ENCODE results near the gene ATG10. TPM values are rescaled to one million over a fixed set of nuclear protein-coding genes. Genes with fewer than 3 reads are reported as not detected.

The ATG10 gene
- total and polyA plus RNA-seq, 2 donors, result 10.4 to 12.7 TPM

DNA sequence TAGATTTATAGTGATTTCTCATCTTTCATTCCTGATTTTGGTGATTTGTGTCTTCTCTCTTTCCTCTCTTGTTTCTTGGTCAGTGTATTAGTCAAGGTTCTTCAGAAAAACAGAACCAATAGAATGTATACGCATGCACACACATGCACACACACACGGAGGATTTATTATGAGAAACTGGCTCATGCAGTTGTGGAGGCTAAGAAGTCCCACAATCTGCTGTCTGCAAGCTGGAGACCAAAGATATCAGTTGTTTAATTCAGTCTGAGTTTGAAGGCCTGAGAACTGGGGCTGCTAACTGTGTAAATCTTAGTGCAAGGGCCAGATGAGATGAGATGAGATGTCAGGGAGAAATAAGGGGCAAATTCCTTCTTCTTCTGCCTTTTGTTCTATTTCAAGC, 312.1 kb downstream of the ATG10 start:
- no peak overlapping the region for H3K27ac ChIP-seq (ENCODE audit: low read depth in 1 of 2, low read length in 1 of 2)
- H3K27me3 ChIP-seq (ENCODE audit: control insufficient read depth in 2 of 2, insufficient read depth in 1 of 2, low read length in 1 of 2), result no peaks in the 10 kb centered on the region
- no peaks in the 10 kb centered on the region for H3K36me3 ChIP-seq (ENCODE audit: control insufficient read depth in 2 of 2, insufficient read depth in 2 of 2, low read length in 1 of 2)
- 97% methylated on average over 2 of the region's 2 CpGs for whole genome bisulfite sequencing
- H3K4me1 ChIP-seq (ENCODE audit: control insufficient read depth in 2 of 2, insufficient read depth in 2 of 2, low read length in 2 of 2), result peaks cover 3 to 4% of the 10 kb centered on the region in 2 donors
- H3K9me3 ChIP-seq (ENCODE audit: control insufficient read depth in 2 of 2, insufficient read depth in 1 of 2, low read length in 1 of 2), result no peaks in the 10 kb centered on the region
- no peak for DNase-seq (ENCODE audit: low read depth in 6 of 9, low spot score in 9 of 9)
- H3K4me3 ChIP-seq (ENCODE audit: low read length in 2 of 2), result no peak overlapping the region

DNA sequence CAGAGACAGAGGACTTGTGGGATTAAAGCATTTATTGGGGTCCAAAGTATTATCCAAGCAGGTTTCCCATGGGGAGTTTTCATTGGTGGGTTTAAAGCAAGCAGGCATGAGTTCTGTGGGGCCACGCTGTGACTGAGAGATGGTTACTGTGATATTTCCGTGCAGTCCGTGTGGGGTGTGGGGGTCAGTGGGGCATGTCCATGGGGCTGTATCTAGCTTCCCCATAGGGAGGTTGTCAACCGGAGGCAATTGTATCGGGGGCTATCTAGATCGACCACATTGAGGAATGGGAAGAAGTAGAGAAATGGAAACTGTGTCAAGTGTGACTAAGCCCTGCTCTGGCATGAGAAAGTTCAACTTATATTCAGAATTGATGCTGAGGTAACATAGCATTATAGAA, 313.4 kb downstream of the ATG10 start:
- no peaks in the 10 kb centered on the region for H3K36me3 ChIP-seq (ENCODE audit: control insufficient read depth in 2 of 2, insufficient read depth in 2 of 2, low read length in 1 of 2)
- no peaks in the 10 kb centered on the region for H3K27me3 ChIP-seq (ENCODE audit: control insufficient read depth in 2 of 2, insufficient read depth in 1 of 2, low read length in 1 of 2)
- no peaks in the 10 kb centered on the region for H3K9me3 ChIP-seq (ENCODE audit: control insufficient read depth in 2 of 2, insufficient read depth in 1 of 2, low read length in 1 of 2)
- DNase-seq (ENCODE audit: low read depth in 6 of 9, low spot score in 9 of 9), result no peak
- H3K4me3 ChIP-seq (ENCODE audit: low read length in 2 of 2), result no peak overlapping the region
- H3K27ac ChIP-seq (ENCODE audit: low read depth in 1 of 2, low read length in 1 of 2), result no peak overlapping the region
- no peaks in the 10 kb centered on the region for H3K4me1 ChIP-seq (ENCODE audit: control insufficient read depth in 2 of 2, insufficient read depth in 2 of 2, low read length in 2 of 2)
- 97% methylated on average over 6 of the region's 6 CpGs for WGBS

DNA sequence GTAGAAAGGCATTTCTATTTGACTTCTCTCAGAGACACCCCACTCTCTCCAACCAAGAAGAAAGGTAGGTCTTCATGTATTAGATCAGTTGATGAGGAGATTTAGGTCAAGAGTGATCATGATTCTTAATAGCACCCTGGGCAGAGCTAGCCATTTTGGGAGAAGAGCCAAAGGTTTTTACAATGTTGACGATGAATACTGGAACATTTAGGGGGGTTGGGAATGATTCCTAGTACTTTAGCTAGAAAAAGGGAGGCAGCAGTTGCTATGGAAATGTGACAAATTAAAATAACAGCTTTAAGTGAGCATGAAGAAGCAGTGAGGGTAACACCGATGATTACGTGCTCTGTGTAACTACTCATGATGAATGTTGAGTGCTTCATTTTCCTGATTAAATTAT, 315.8 kb downstream of the ATG10 start:
- Histone ChIP-seq H3K27me3 (ENCODE audit: control insufficient read depth in 2 of 2, insufficient read depth in 1 of 2, low read length in 1 of 2) (no peaks in the 10 kb centered on the region), H3K4me3 (ENCODE audit: low read length in 2 of 2) (no peak overlapping the region), H3K4me1 (ENCODE audit: control insufficient read depth in 2 of 2, insufficient read depth in 2 of 2, low read length in 2 of 2) (no peaks in the 10 kb centered on the region), H3K9me3 (ENCODE audit: control insufficient read depth in 2 of 2, insufficient read depth in 1 of 2, low read length in 1 of 2) (no peaks in the 10 kb centered on the region), H3K27ac (ENCODE audit: low read depth in 1 of 2, low read length in 1 of 2) (no peak overlapping the region), H3K36me3 (ENCODE audit: control insufficient read depth in 2 of 2, insufficient read depth in 2 of 2, low read length in 1 of 2) (no peaks in the 10 kb centered on the region)
- 98% methylated on average over 3 of the region's 3 CpGs for WGBS
- DNase-seq (ENCODE audit: low read depth in 6 of 9, low spot score in 9 of 9), result no peak

DNA sequence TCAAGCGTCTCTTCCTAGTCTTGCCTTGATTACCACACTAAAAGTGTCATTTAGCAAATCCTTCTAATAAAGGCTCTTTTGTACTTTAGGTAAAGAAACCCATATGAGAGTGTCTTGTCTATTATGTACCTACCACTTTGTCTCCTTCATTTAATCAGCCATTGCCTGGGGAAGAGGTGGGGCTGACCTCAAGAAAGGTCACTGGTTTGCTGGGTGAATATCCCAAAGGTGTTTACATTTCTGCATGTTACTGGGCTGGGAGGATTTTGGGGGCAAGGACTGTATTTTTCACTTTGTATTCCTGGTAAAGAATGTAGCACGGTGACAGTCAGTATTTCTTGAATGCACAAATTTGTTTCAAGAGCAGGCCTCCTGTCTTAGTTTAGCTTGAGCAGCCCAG, 318.2 kb downstream of the ATG10 start:
- no peaks in the 10 kb centered on the region for H3K36me3 ChIP-seq (ENCODE audit: control insufficient read depth in 2 of 2, insufficient read depth in 2 of 2, low read length in 1 of 2)
- DNase-seq (ENCODE audit: low read depth in 6 of 9, low spot score in 9 of 9), result no peak
- 96% methylated on average over 2 of the region's 2 CpGs for WGBS
- H3K4me1 ChIP-seq (ENCODE audit: control insufficient read depth in 2 of 2, insufficient read depth in 2 of 2, low read length in 2 of 2), result no peaks in the 10 kb centered on the region
- H3K27me3 ChIP-seq (ENCODE audit: control insufficient read depth in 2 of 2, insufficient read depth in 1 of 2, low read length in 1 of 2), result no peaks in the 10 kb centered on the region
- no peaks in the 10 kb centered on the region for H3K9me3 ChIP-seq (ENCODE audit: control insufficient read depth in 2 of 2, insufficient read depth in 1 of 2, low read length in 1 of 2)
- H3K27ac ChIP-seq (ENCODE audit: low read depth in 1 of 2, low read length in 1 of 2), result no peak overlapping the region
- H3K4me3 ChIP-seq (ENCODE audit: low read length in 2 of 2), result no peak overlapping the region

DNA sequence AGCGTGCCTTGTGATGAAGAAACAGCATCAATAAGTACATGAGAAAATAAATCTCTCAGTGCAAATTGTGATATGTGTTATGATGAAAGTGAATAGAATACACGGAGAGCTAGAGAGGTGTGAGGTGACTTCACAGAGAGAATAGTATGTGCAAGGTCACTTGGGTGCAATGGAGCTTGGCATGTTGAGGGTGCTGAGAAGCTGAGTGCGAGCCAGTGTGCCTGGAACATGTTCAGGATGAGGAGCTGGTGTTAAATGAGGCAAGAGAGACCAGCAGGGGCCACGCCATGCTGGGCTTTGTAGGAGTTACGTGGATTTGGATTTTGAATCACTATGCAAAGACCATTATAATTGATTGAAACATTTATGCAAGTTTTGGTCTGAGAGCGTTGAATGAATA, 319.1 kb downstream of the ATG10 start:
- no peaks in the 10 kb centered on the region for H3K36me3 ChIP-seq (ENCODE audit: control insufficient read depth in 2 of 2, insufficient read depth in 2 of 2, low read length in 1 of 2)
- no peak overlapping the region for H3K4me3 ChIP-seq (ENCODE audit: low read length in 2 of 2)
- WGBS, result 99% methylated on average over 6 of the region's 6 CpGs
- H3K9me3 ChIP-seq (ENCODE audit: control insufficient read depth in 2 of 2, insufficient read depth in 1 of 2, low read length in 1 of 2), result no peaks in the 10 kb centered on the region
- H3K27me3 ChIP-seq (ENCODE audit: control insufficient read depth in 2 of 2, insufficient read depth in 1 of 2, low read length in 1 of 2), result no peaks in the 10 kb centered on the region
- H3K27ac ChIP-seq (ENCODE audit: low read depth in 1 of 2, low read length in 1 of 2), result no peak overlapping the region
- H3K4me1 ChIP-seq (ENCODE audit: control insufficient read depth in 2 of 2, insufficient read depth in 2 of 2, low read length in 2 of 2), result no peaks in the 10 kb centered on the region
- DNase-seq (ENCODE audit: low read depth in 6 of 9, low spot score in 9 of 9), result no peak

DNA sequence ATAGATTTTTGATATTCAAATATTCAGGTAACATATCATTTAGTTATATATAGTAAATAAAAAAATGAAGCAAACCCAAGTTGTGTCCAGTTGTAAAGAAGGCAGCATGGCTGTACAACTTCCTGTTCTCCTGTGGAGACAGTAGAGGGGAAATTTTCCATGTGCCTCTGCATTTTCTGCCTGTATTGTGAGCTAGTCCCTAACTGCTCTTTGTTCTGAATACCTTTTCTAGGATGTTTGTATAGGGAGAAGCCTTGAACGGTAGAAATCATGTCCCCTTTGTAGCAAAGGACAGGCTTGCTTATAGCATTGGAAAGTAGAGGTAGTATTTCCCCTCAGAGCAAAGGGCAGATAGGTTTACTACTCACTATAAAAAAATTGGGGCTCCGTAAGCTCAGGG, 319.6 kb downstream of the ATG10 start:
- no peaks in the 10 kb centered on the region for H3K36me3 ChIP-seq (ENCODE audit: control insufficient read depth in 2 of 2, insufficient read depth in 2 of 2, low read length in 1 of 2)
- H3K27me3 ChIP-seq (ENCODE audit: control insufficient read depth in 2 of 2, insufficient read depth in 1 of 2, low read length in 1 of 2), result no peaks in the 10 kb centered on the region
- no peak overlapping the region for H3K27ac ChIP-seq (ENCODE audit: low read depth in 1 of 2, low read length in 1 of 2)
- no peaks in the 10 kb centered on the region for H3K9me3 ChIP-seq (ENCODE audit: control insufficient read depth in 2 of 2, insufficient read depth in 1 of 2, low read length in 1 of 2)
- no peaks in the 10 kb centered on the region for H3K4me1 ChIP-seq (ENCODE audit: control insufficient read depth in 2 of 2, insufficient read depth in 2 of 2, low read length in 2 of 2)
- no peak for DNase-seq (ENCODE audit: low read depth in 6 of 9, low spot score in 9 of 9)
- no peak overlapping the region for H3K4me3 ChIP-seq (ENCODE audit: low read length in 2 of 2)
- 95% methylated on average over 2 of the region's 2 CpGs for WGBS

DNA sequence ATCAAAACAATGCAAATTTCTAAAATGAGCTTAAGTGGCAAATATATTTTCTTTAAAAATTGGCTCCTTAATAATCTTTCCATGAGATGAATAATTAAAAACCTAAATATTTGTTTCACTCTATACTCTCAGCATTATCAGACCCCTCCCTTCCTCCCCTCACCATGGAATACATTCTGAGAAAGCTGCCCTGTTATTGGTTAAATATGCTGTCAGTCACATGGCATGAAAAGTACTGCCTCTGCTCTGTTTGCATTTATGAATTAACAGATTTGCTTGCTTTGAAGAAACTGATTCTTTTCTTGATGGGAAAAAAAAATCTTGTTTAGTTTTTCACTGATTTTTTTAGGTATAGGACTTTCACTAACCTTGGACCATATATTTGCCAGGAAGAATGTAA, 323.3 kb downstream of the ATG10 start:
- Histone ChIP-seq H3K27ac (ENCODE audit: low read depth in 1 of 2, low read length in 1 of 2) (no peak overlapping the region), H3K4me3 (ENCODE audit: low read length in 2 of 2) (no peak overlapping the region), H3K4me1 (ENCODE audit: control insufficient read depth in 2 of 2, insufficient read depth in 2 of 2, low read length in 2 of 2) (no peaks in the 10 kb centered on the region), H3K36me3 (ENCODE audit: control insufficient read depth in 2 of 2, insufficient read depth in 2 of 2, low read length in 1 of 2) (no peaks in the 10 kb centered on the region), H3K27me3 (ENCODE audit: control insufficient read depth in 2 of 2, insufficient read depth in 1 of 2, low read length in 1 of 2) (no peaks in the 10 kb centered on the region), H3K9me3 (ENCODE audit: control insufficient read depth in 2 of 2, insufficient read depth in 1 of 2, low read length in 1 of 2) (no peaks in the 10 kb centered on the region)
- DNase-seq (ENCODE audit: low read depth in 6 of 9, low spot score in 9 of 9), result peak in 1 of 9 donors; percentile 37

DNA sequence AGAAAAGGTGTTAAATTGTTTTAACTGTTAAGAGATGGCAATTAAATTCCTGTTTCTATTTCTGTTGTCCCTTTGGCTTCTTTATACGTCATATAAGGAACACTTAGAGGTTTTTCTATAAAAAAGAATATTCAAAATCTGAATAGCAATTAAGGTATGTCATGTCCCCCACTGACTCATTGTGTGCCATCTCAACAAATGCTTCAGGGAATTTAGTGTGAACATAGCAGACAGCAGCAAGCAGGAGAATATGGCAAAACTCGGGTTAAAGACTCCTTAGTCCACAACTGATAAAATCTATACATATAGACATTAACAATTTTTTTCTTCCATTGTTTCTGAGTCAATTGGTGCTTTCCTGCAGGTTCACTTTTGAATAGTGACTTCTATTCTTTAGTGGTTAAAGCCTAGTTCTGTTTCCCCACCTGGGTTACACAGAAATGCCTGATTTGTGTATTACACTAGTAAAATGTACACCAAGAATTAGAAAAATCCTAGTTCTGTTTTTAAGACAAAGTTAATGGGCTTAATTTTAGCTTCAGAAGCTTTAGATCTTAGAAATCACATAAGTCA, 324.2 kb downstream of the ATG10 start:
- no peak for DNase-seq (ENCODE audit: low read depth in 6 of 9, low spot score in 9 of 9)
- Histone ChIP-seq H3K4me1 (ENCODE audit: control insufficient read depth in 2 of 2, insufficient read depth in 2 of 2, low read length in 2 of 2) (no peaks in the 10 kb centered on the region), H3K36me3 (ENCODE audit: control insufficient read depth in 2 of 2, insufficient read depth in 2 of 2, low read length in 1 of 2) (no peaks in the 10 kb centered on the region), H3K27ac (ENCODE audit: low read depth in 1 of 2, low read length in 1 of 2) (no peak overlapping the region), H3K9me3 (ENCODE audit: control insufficient read depth in 2 of 2, insufficient read depth in 1 of 2, low read length in 1 of 2) (no peaks in the 10 kb centered on the region), H3K4me3 (ENCODE audit: low read length in 2 of 2) (no peak overlapping the region), H3K27me3 (ENCODE audit: control insufficient read depth in 2 of 2, insufficient read depth in 1 of 2, low read length in 1 of 2) (no peaks in the 10 kb centered on the region)
- WGBS, result 94% methylated on average over 2 of the region's 2 CpGs

DNA sequence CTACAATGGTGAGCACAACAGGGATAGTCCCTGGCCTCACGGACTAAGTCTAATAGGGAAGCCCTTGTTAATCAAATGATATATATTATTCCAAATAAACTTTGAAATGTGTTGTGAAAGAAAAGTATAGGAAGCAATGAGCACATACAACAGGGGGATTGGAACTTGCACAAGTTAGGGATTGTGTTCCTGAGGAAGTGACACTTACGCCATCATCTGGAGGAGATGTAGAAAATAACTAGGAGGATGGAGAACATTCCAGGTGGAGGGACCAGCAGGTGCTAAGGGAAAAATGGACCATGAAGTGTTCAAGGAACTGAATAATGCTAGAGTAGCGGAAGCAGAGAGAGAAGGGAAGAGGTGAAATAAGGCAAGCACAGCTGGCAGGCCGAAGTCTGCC, 325.1 kb downstream of the ATG10 start:
- WGBS, result 97% methylated on average over 4 of the region's 4 CpGs
- Histone ChIP-seq H3K4me3 (ENCODE audit: low read length in 2 of 2) (no peak overlapping the region), H3K36me3 (ENCODE audit: control insufficient read depth in 2 of 2, insufficient read depth in 2 of 2, low read length in 1 of 2) (no peaks in the 10 kb centered on the region), H3K27ac (ENCODE audit: low read depth in 1 of 2, low read length in 1 of 2) (no peak overlapping the region), H3K9me3 (ENCODE audit: control insufficient read depth in 2 of 2, insufficient read depth in 1 of 2, low read length in 1 of 2) (no peaks in the 10 kb centered on the region), H3K27me3 (ENCODE audit: control insufficient read depth in 2 of 2, insufficient read depth in 1 of 2, low read length in 1 of 2) (no peaks in the 10 kb centered on the region), H3K4me1 (ENCODE audit: control insufficient read depth in 2 of 2, insufficient read depth in 2 of 2, low read length in 2 of 2) (no peaks in the 10 kb centered on the region)
- no peak for DNase-seq (ENCODE audit: low read depth in 6 of 9, low spot score in 9 of 9)

DNA sequence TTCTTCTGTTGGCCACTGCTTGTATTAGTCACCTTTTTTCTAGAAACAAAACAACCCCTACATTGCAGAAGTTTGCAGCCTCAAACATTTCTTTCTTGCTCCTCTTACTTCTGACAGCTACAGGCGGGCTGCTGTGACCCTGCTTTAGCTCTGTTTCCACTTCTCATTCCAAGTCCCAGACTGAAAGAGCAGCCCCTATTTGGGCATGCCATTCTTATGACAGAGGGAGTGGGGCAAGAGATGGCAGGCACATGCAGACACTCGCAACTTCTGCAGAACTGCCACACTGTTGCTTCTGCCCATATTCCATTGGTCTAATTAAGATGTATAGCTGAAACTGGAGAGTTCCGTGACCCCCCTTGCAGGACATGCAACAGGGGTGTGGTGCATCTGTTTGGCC, 325.9 kb downstream of the ATG10 start:
- Histone ChIP-seq H3K27ac (ENCODE audit: low read depth in 1 of 2, low read length in 1 of 2) (no peak overlapping the region), H3K4me3 (ENCODE audit: low read length in 2 of 2) (no peak overlapping the region), H3K27me3 (ENCODE audit: control insufficient read depth in 2 of 2, insufficient read depth in 1 of 2, low read length in 1 of 2) (no peaks in the 10 kb centered on the region), H3K4me1 (ENCODE audit: control insufficient read depth in 2 of 2, insufficient read depth in 2 of 2, low read length in 2 of 2) (no peaks in the 10 kb centered on the region), H3K36me3 (ENCODE audit: control insufficient read depth in 2 of 2, insufficient read depth in 2 of 2, low read length in 1 of 2) (no peaks in the 10 kb centered on the region), H3K9me3 (ENCODE audit: control insufficient read depth in 2 of 2, insufficient read depth in 1 of 2, low read length in 1 of 2) (no peaks in the 10 kb centered on the region)
- DNase-seq (ENCODE audit: low read depth in 6 of 9, low spot score in 9 of 9), result no peak
- WGBS, result 80% methylated on average over 3 of the region's 3 CpGs

Measured in thymus (tissue), 11 donors.